Karpas-422 (cell line): Measurements from ENCODE around the gene GSN. TPM values are rescaled to one million over a fixed set of nuclear protein-coding genes. Genes with fewer than 3 reads are reported as not detected.

ENCODE experiments used
- DNase-seq: peaks from one replicate; pipeline ENCODE4 v3.0.0-alpha.2; 2015
- H2AFZ ChIP-seq: fragments of 200-600 bp; sonication (generic); 2 replicates; pipeline ENCODE4 v1.6.1; 2014; ENCODE audit warnings: antibody characterized with exemption, low read length, mixed read lengths
- H3K27ac ChIP-seq: fragments of 200-600 bp; sonication (generic); 2 replicates; pipeline ENCODE4 v1.5.1; 2014; ENCODE audit warnings: mild to moderate bottlenecking, low read length, moderate library complexity
- H3K27me3 ChIP-seq: fragments of 200-600 bp; sonication (generic); 2 replicates; pipeline ENCODE4 v1.6.1; 2014; ENCODE audit warnings: low read length, mixed read lengths
- H3K36me3 ChIP-seq: fragments of 200-600 bp; sonication (generic); 2 replicates; pipeline ENCODE4 v1.6.1; 2014; ENCODE audit warnings: low read length, mixed read lengths; ENCODE audit not compliant: insufficient read depth
- H3K4me1 ChIP-seq: fragments of 200-600 bp; sonication (generic); 2 replicates; pipeline ENCODE4 v1.6.1; 2014; ENCODE audit warnings: mild to moderate bottlenecking, low read length, mixed read lengths
- H3K4me2 ChIP-seq: fragments of 200-600 bp; sonication (generic); 2 replicates; pipeline ENCODE4 v1.6.1; 2014; ENCODE audit warnings: low read length, low read depth, mild to moderate bottlenecking; ENCODE audit not compliant: poor library complexity, severe bottlenecking
- H3K4me3 ChIP-seq: fragments of 200-600 bp; sonication (generic); 2 replicates; pipeline ENCODE4 v1.5.1; 2014; ENCODE audit warnings: mild to moderate bottlenecking, antibody characterized with exemption, low read length, mixed read lengths
- H3K79me2 ChIP-seq: fragments of 200-600 bp; sonication (generic); 2 replicates; pipeline ENCODE4 v1.6.1; 2014; ENCODE audit warnings: mild to moderate bottlenecking, low read length, mixed read lengths
- H3K9ac ChIP-seq: fragments of 200-600 bp; sonication (generic); 2 replicates; pipeline ENCODE4 v1.6.0; 2014; ENCODE audit warnings: low read length
- H3K9me2 ChIP-seq: fragments of 200-600 bp; sonication (generic), shearing (Covaris generic); replicated peaks from 2 replicates; pipeline ENCODE4 v1.6.0; 2014; ENCODE audit warnings: mild to moderate bottlenecking, low read length, moderate library complexity; ENCODE audit not compliant: insufficient read depth
- H3K9me3 ChIP-seq: fragments of 300-700, 200-600 bp; sonication (generic); 2 replicates; pipeline ENCODE4 v1.6.1; 2014; ENCODE audit warnings: low read length, mixed read lengths
- H4K20me1 ChIP-seq: fragments of 200-600 bp; sonication (generic); 2 replicates; pipeline ENCODE4 v1.6.1; 2014; ENCODE audit warnings: mild to moderate bottlenecking, antibody characterized with exemption, low read length, low read depth; ENCODE audit not compliant: insufficient read depth
- total RNA-seq: library from RNA; depleted of rRNA; stranded (reverse); fragments of >200 nt; shearing (Covaris generic); gene quantifications from 2 replicates; pipeline ENCODE4 v1.2.3, GENCODE V29; 2014; ENCODE audit warnings: low replicate concordance

The GSN gene
- total RNA-seq, 1 experiment from 2014 or later: 33.7 TPM

DNA sequence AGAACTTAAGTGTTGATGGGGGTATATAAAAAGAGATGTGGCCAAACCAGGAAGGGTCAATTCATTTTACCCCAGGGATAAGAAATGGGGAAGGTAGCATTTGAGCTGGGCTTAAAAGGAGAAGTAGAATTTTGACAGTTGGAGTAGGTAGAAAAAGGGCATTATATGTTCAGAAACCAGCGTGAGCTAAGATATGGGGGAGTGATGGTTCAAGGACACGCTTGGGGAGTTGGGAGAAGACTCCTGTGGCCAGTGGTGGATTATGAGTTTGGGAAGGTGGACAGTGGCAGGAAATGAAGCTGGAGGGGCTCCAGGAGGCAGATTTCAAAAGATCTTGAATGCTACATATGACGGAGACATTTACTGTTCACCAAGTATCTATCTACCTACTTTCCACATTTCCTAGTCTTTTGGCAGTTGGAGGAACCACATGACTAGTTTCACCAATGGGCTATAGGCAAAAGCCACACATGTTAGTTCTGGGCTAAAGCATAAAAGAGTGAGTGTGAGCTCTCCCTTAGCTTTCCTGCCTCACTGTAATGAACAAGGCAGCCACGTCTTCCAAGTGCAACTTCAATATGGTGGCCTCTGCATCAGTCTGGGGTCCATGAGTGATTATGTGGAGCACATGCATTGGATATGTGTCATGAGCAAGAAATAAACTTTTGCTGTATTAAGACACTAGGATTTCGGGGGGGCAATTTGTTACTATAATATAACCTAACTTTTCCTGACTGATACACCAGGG, 15.7 kb upstream of the GSN start:
- no peak for DNase-seq
- no peaks in the 10 kb centered on the region for H3K79me2 ChIP-seq
- H3K9me2 ChIP-seq: no peaks in the 10 kb centered on the region
- H3K9me3 ChIP-seq: no peaks in the 10 kb centered on the region
- no peak overlapping the region for H2AFZ ChIP-seq
- H3K4me3 ChIP-seq: no peak overlapping the region
- no peaks in the 10 kb centered on the region for H4K20me1 ChIP-seq
- no peaks in the 10 kb centered on the region for H3K27me3 ChIP-seq
- H3K4me1 ChIP-seq: peaks cover 6% of the 10 kb centered on the region
- no peak overlapping the region for H3K9ac ChIP-seq
- H3K36me3 ChIP-seq: no peaks in the 10 kb centered on the region
- no peak overlapping the region for H3K27ac ChIP-seq
- H3K4me2 ChIP-seq: no peak overlapping the region

- Histone ChIP-seq H3K9me2 (no peaks in the 10 kb centered on the region), H3K27me3 (no peaks in the 10 kb centered on the region), H3K4me1 (peaks cover 6% of the 10 kb centered on the region), H3K79me2 (no peaks in the 10 kb centered on the region), H2AFZ (no peak overlapping the region), H3K9me3 (no peaks in the 10 kb centered on the region), H3K9ac (no peak overlapping the region), H3K4me3 (no peak overlapping the region), H3K27ac (no peak overlapping the region), H3K36me3 (no peaks in the 10 kb centered on the region), H3K4me2 (no peak overlapping the region), H4K20me1 (no peaks in the 10 kb centered on the region)
- DNase-seq: no peak
Observed at GRCh38 chr9:121253162-121253561, 14.8 kb upstream of the GSN start.

- H3K9ac ChIP-seq: no peak overlapping the region
- H3K36me3 ChIP-seq: no peaks in the 10 kb centered on the region
- H3K4me1 ChIP-seq: peaks cover 6% of the 10 kb centered on the region
- H3K4me3 ChIP-seq: no peak overlapping the region
- H4K20me1 ChIP-seq: no peaks in the 10 kb centered on the region
- H3K27me3 ChIP-seq: no peaks in the 10 kb centered on the region
- H3K4me2 ChIP-seq: no peak overlapping the region
- H3K79me2 ChIP-seq: no peaks in the 10 kb centered on the region
- H3K9me2 ChIP-seq: no peaks in the 10 kb centered on the region
- no peak overlapping the region for H2AFZ ChIP-seq
- no peaks in the 10 kb centered on the region for H3K9me3 ChIP-seq
- H3K27ac ChIP-seq: no peak overlapping the region
- no peak for DNase-seq
Observed at GRCh38 chr9:121253821-121254501, 14.0 kb upstream of the GSN start.

DNA sequence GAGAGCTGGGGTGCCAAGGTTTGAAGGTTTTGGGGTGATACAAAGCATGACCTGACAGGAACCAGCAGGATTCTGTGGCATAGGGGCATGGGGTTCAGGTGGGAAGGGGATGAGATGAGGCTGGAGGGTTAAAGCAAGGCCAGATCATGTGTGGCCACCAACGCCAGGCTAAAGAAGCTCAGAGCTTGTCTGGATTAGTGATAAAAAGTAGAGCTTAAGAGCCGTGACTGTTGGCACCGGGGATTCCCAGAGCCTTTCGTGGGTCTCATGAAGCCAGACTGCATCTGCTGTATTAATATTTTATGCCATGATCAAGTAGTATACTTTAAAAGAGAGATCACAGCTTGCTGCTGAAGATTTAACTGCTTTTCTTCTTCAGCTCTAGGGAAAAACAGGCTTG, 8.5 kb upstream of the GSN start:
- H3K27ac ChIP-seq: no peak overlapping the region
- H3K9ac ChIP-seq: no peak overlapping the region
- H3K4me3 ChIP-seq: no peak overlapping the region
- DNase-seq: no peak
- no peak overlapping the region for H2AFZ ChIP-seq
- no peaks in the 10 kb centered on the region for H3K9me3 ChIP-seq
- H3K79me2 ChIP-seq: no peaks in the 10 kb centered on the region
- no peak overlapping the region for H3K4me2 ChIP-seq
- no peaks in the 10 kb centered on the region for H3K4me1 ChIP-seq
- no peaks in the 10 kb centered on the region for H3K36me3 ChIP-seq
- no peaks in the 10 kb centered on the region for H3K27me3 ChIP-seq
- no peaks in the 10 kb centered on the region for H3K9me2 ChIP-seq
- H4K20me1 ChIP-seq: no peaks in the 10 kb centered on the region

- H3K4me2 ChIP-seq: no peak overlapping the region
- H3K36me3 ChIP-seq: no peaks in the 10 kb centered on the region
- DNase-seq: no peak
- no peaks in the 10 kb centered on the region for H3K9me3 ChIP-seq
- H3K9ac ChIP-seq: no peak overlapping the region
- H2AFZ ChIP-seq: no peak overlapping the region
- H3K9me2 ChIP-seq: no peaks in the 10 kb centered on the region
- H4K20me1 ChIP-seq: no peaks in the 10 kb centered on the region
- no peaks in the 10 kb centered on the region for H3K79me2 ChIP-seq
- no peak overlapping the region for H3K27ac ChIP-seq
- no peak overlapping the region for H3K4me3 ChIP-seq
- no peaks in the 10 kb centered on the region for H3K4me1 ChIP-seq
- H3K27me3 ChIP-seq: no peaks in the 10 kb centered on the region
Observed at GRCh38 chr9:121259935-121260334, 8.0 kb upstream of the GSN start.

DNA sequence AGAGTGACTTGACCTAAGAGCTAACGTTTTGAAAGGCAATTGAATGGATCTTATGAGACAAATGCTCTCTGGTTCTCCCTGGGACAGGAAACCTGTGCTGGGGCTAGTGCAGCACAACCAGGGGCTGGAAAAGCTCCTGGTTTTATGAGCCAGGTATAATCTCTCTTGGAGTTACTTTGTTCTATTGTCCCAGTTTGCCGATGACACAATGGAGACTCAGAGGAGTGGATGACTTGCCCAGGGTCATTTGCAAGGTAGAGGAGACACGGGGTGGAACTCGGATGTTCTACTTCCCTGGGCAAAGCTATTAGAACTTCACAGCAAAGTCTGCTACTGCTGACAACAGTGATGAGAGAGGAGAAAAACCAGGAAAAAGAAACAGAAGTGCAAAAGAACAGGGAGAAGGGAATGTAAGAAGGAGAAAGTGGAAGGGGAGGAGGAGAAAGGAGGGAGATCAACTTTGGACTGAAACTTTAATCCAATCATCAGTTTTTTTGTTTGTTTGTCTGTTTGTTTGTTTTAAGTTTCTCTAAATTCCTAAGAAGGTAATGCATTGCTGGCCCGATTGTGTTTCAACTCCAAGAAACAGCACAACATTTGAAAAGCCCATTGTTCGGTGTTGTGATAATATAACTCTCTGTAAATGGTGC, 7.4 kb upstream of the GSN start:
- Histone ChIP-seq H3K9me3 (no peaks in the 10 kb centered on the region), H3K79me2 (no peaks in the 10 kb centered on the region), H3K36me3 (no peaks in the 10 kb centered on the region), H3K9ac (no peak overlapping the region), H2AFZ (no peak overlapping the region), H3K4me1 (no peaks in the 10 kb centered on the region), H3K4me3 (no peak overlapping the region), H3K4me2 (no peak overlapping the region), H3K27ac (no peak overlapping the region), H3K9me2 (no peaks in the 10 kb centered on the region), H4K20me1 (no peaks in the 10 kb centered on the region), H3K27me3 (no peaks in the 10 kb centered on the region)
- DNase-seq: no peak

DNA sequence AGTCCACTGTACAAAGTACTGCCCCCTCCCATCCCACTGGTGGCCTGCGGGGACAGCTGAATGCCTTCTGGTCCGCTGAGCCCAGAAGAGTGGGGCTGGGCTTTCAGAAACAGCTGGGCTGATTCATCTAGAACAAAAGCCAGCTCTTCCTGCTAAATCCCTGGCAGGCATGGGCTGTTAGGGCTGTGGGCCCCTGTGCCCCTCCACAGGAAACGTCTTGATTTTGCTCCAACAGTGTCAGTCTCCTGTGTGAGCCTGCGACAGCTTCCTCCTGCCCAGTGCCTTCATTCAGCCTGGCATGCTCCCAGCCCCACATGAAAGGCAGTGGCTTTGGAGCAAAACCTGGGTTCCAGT, 6.9 kb upstream of the GSN start:
- Histone ChIP-seq H3K4me2 (no peak overlapping the region), H2AFZ (no peak overlapping the region)

GRCh38 chr9:121261755-121262154, 6.2 kb upstream of the GSN start:
- no peaks in the 10 kb centered on the region for H3K9me2 ChIP-seq
- H3K79me2 ChIP-seq: no peaks in the 10 kb centered on the region
- no peak for DNase-seq

More for the DNA sequence above, 6.9 kb upstream of the GSN start:
- H3K4me1 ChIP-seq: no peaks in the 10 kb centered on the region
- no peaks in the 10 kb centered on the region for H3K36me3 ChIP-seq
- no peaks in the 10 kb centered on the region for H4K20me1 ChIP-seq
- H3K9ac ChIP-seq: no peak overlapping the region
- H3K4me3 ChIP-seq: no peak overlapping the region
- no peaks in the 10 kb centered on the region for H3K9me2 ChIP-seq
- H3K27ac ChIP-seq: no peak overlapping the region
- no peaks in the 10 kb centered on the region for H3K79me2 ChIP-seq
- H3K9me3 ChIP-seq: no peaks in the 10 kb centered on the region
- no peaks in the 10 kb centered on the region for H3K27me3 ChIP-seq
- DNase-seq: no peak

More at GRCh38 chr9:121261755-121262154, 6.2 kb upstream of the GSN start:
- Histone ChIP-seq H3K9ac (no peak overlapping the region), H3K27ac (no peak overlapping the region), H3K36me3 (no peaks in the 10 kb centered on the region), H3K9me3 (no peaks in the 10 kb centered on the region), H3K4me3 (no peak overlapping the region), H3K27me3 (no peaks in the 10 kb centered on the region), H3K4me1 (no peaks in the 10 kb centered on the region), H2AFZ (no peak overlapping the region), H4K20me1 (no peaks in the 10 kb centered on the region), H3K4me2 (no peak overlapping the region)
